GM23338 (cell line): ENCODE data around the gene CES5A. TPM values are rescaled to one million over a fixed set of nuclear protein-coding genes. Genes with fewer than 3 reads are reported as not detected.

Source experiments
- ATAC-seq: fragments of 200-7000 bp; cut with Tn5 transposase; 3 replicates; pipeline ENCODE4 v1.9.1; 2020
- DNase-seq: peaks from one replicate; pipeline ENCODE4 v3.0.0-alpha.2; 2015; ENCODE audit warnings: low spot score
- H2AFZ ChIP-seq: fragments of 200-600 bp; sonication (generic); 2 replicates; pipeline ENCODE4 v1.8.0; 2016; ENCODE audit warnings: antibody characterized with exemption, mild to moderate bottlenecking, moderate library complexity
- H3F3A ChIP-seq: fragments of 200-600 bp; sonication (generic); replicated peaks from 2 replicates; pipeline ENCODE4 v1.8.0; 2017; ENCODE audit warnings: antibody characterized with exemption, mixed run types, low read depth
- H3K27ac ChIP-seq: fragments of 200-600 bp; sonication (generic); 2 replicates; pipeline ENCODE4 v1.6.1; 2016; ENCODE audit warnings: low read depth
- H3K27me3 ChIP-seq: fragments of 200-600 bp; sonication (generic); 2 replicates; pipeline ENCODE4 v1.8.0; 2016; ENCODE audit warnings: mild to moderate bottlenecking, mixed run types, moderate library complexity; ENCODE audit not compliant: insufficient read depth
- H3K36me3 ChIP-seq: fragments of 200-600 bp; sonication (generic); 2 replicates; pipeline ENCODE4 v1.8.0; 2016; ENCODE audit warnings: mild to moderate bottlenecking; ENCODE audit not compliant: insufficient read depth
- H3K4me1 ChIP-seq: fragments of 200-600 bp; sonication (generic); 2 replicates; pipeline ENCODE4 v1.8.0; 2016; ENCODE audit warnings: mild to moderate bottlenecking, moderate library complexity; ENCODE audit not compliant: insufficient read depth
- H3K4me2 ChIP-seq: fragments of 200-600 bp; sonication (generic); 2 replicates; pipeline ENCODE4 v1.7.1; 2017; ENCODE audit warnings: mixed run types
- H3K4me3 ChIP-seq: fragments of 200-600 bp; sonication (generic); 2 replicates; pipeline ENCODE4 v1.6.1; 2016; ENCODE audit warnings: mixed run types
- H3K79me2 ChIP-seq: fragments of 200-600 bp; sonication (generic); replicated peaks from 2 replicates; pipeline ENCODE4 v1.8.0; 2017; ENCODE audit warnings: mild to moderate bottlenecking; ENCODE audit not compliant: insufficient read depth
- H3K9me2 ChIP-seq: fragments of 200-600 bp; sonication (generic); 2 replicates; pipeline ENCODE4 v1.8.0; 2017; ENCODE audit not compliant: insufficient read depth
- H4K20me1 ChIP-seq: fragments of 200-600 bp; sonication (generic); replicated peaks from 2 replicates; pipeline ENCODE4 v1.8.0; 2017; ENCODE audit warnings: mild to moderate bottlenecking; ENCODE audit not compliant: insufficient read depth
- H3K27ac Mint-ChIP-seq: 2 replicates; pipeline ENCODE4 v1.8.0; 2020; ENCODE audit warnings: inconsistent platforms, mild to moderate bottlenecking, moderate library complexity, mixed read lengths
- H3K27me3 Mint-ChIP-seq: 3 replicates; pipeline ENCODE4 v1.8.0; 2022; ENCODE audit warnings: low read depth, mild to moderate bottlenecking, moderate library complexity, mixed read lengths, inconsistent platforms; ENCODE audit not compliant: insufficient read depth, poor library complexity
- H3K36me3 Mint-ChIP-seq: 3 replicates; pipeline ENCODE4 v1.8.0; 2021; ENCODE audit warnings: low read depth, mild to moderate bottlenecking, inconsistent platforms, moderate library complexity, mixed read lengths
- H3K4me1 Mint-ChIP-seq: 3 replicates; pipeline ENCODE4 v1.8.0; 2020; ENCODE audit warnings: mild to moderate bottlenecking, inconsistent platforms, mixed read lengths
- H3K4me3 Mint-ChIP-seq: 3 replicates; pipeline ENCODE4 v1.8.0; 2021; ENCODE audit warnings: moderate library complexity, mild to moderate bottlenecking, inconsistent platforms, mixed read lengths
- H3K9me3 Mint-ChIP-seq: 3 replicates; pipeline ENCODE4 v1.8.0; 2020; ENCODE audit warnings: moderate library complexity, mild to moderate bottlenecking, inconsistent platforms, mixed read lengths
- CREB1 ChIP-seq: fragments of 250-450 bp; sonication (Bioruptor Pico); IDR thresholded peaks from 2 replicates; pipeline ENCODE4 v1.5.0; 2020; ENCODE audit warnings: low read depth, mild to moderate bottlenecking, moderate library complexity
- CTCF ChIP-seq, 2 experiments: fragments of 200-600 bp in 1 of 2; sonication (generic) in 1 of 2; conservative IDR thresholded peaks; 2 replicates each; pipeline versions ENCODE4 v1.5.1 to v1.6.1; 2016 to 2017; ENCODE audit warnings: antibody characterized with exemption in 2 of 2, low read depth in 2 of 2, mild to moderate bottlenecking in 2 of 2, moderate library complexity in 1 of 2
- ETS1 ChIP-seq: IDR thresholded peaks from 2 replicates; pipeline ENCODE4 v1.6.1; 2016; ENCODE audit warnings: antibody characterized with exemption
- EZH2 ChIP-seq: fragments of 200-600 bp; sonication (generic); IDR thresholded peaks from one replicate; pipeline ENCODE4 v1.8.0; 2017; ENCODE audit warnings: antibody characterized with exemption, mild to moderate bottlenecking, low read depth; ENCODE audit not compliant: unreplicated experiment
- EZH2phosphoT487 ChIP-seq: fragments of 200-600 bp; sonication (generic); IDR thresholded peaks from one replicate; pipeline ENCODE4 v1.8.1; 2018; ENCODE audit warnings: antibody characterized with exemption; ENCODE audit not compliant: unreplicated experiment
- JUNB ChIP-seq: IDR thresholded peaks from one replicate; pipeline ENCODE4 v1.6.1; 2016; ENCODE audit warnings: antibody characterized with exemption; ENCODE audit not compliant: unreplicated experiment
- NANOG ChIP-seq: IDR thresholded peaks from 2 replicates; pipeline ENCODE4 v1.6.1; 2016; ENCODE audit warnings: antibody characterized with exemption, borderline replicate concordance
- POLR2AphosphoS5 ChIP-seq: IDR thresholded peaks from 2 replicates; pipeline ENCODE4 v1.6.1; 2016; ENCODE audit warnings: antibody characterized with exemption, low read depth
- REST ChIP-seq: IDR thresholded peaks from one replicate; pipeline ENCODE4 v1.6.1; 2018; ENCODE audit warnings: antibody characterized with exemption; ENCODE audit not compliant: unreplicated experiment
- STAT1 ChIP-seq: IDR thresholded peaks from one replicate; pipeline ENCODE4 v1.6.1; 2016; ENCODE audit warnings: antibody characterized with exemption; ENCODE audit not compliant: unreplicated experiment
- ZNF114 ChIP-seq: fragments of 250-450 bp; sonication (Bioruptor Pico); IDR thresholded peaks from 2 replicates; pipeline ENCODE4 v1.5.0; 2020; ENCODE audit warnings: mild to moderate bottlenecking, moderate library complexity
- ZNF331 ChIP-seq: fragments of 250-450 bp; sonication (Bioruptor Pico); IDR thresholded peaks from 2 replicates; pipeline ENCODE4 v1.5.0; 2020; ENCODE audit warnings: low read depth, mild to moderate bottlenecking, moderate library complexity
- ZNF462 ChIP-seq: fragments of 250-450 bp; sonication (Bioruptor Pico); IDR thresholded peaks from 2 replicates; pipeline ENCODE4 v1.5.0; 2020; ENCODE audit warnings: mild to moderate bottlenecking, moderate library complexity
- polyA plus RNA-seq: library from polyadenylated mRNA; unstranded; fragments of >200 nt; fragmentation: Nextera tagmentation; extraction: Ambion mirVana; gene quantifications from 2 replicates; pipeline ENCODE4 v1.2.1, GENCODE V29; 2016
- total RNA-seq: library from RNA; depleted of rRNA; stranded (reverse); fragments of >200 nt; shearing (Covaris generic); gene quantifications from 2 replicates; pipeline ENCODE4 v1.2.3, GENCODE V29; 2014

Gene CES5A
- total and polyA plus RNA-seq, 2 experiments from 2014 or later: not detected

- Histone ChIP-seq H3K4me2 (no peak overlapping the region), H2AFZ (no peak overlapping the region), H3K27me3 (no peaks in the 10 kb centered on the region), H3K27ac (no peak overlapping the region), H3K4me1 (no peaks in the 10 kb centered on the region), H3K9me2 (peaks cover 7% of the 10 kb centered on the region; the same call in 1 of the 2 replicates), H4K20me1 (no peaks in the 10 kb centered on the region), H3K36me3 (no peaks in the 10 kb centered on the region), H3K79me2 (no peaks in the 10 kb centered on the region), H3F3A (no peaks in the 10 kb centered on the region), H3K4me3 (no peak overlapping the region)
- Mint-ChIP-seq H3K27me3 (no peaks in the 10 kb centered on the region), H3K4me1 (peaks cover 17% of the 10 kb centered on the region), H3K4me3 (no peak overlapping the region), H3K27ac (no peak overlapping the region), H3K9me3 (no peaks in the 10 kb centered on the region), H3K36me3 (no peaks in the 10 kb centered on the region)
- DNase-seq (no peak), ATAC-seq (no peak)
- TF ChIP-seq REST: no peak
- no peak for TF ChIP-seq ETS1
- TF ChIP-seq NANOG: no peak
- TF ChIP-seq EZH2phosphoT487: no peak
- no peak for TF ChIP-seq ZNF114 (CRISPR knock-in tag)
- TF ChIP-seq CREB1 (CRISPR knock-in tag): no peak
- no peak for TF ChIP-seq ZNF331 (CRISPR knock-in tag)
- TF ChIP-seq STAT1: no peak
- no peak for TF ChIP-seq JUNB
- TF ChIP-seq ZNF462 (CRISPR knock-in tag): no peak
- no peak for TF ChIP-seq CTCF (conservative IDR thresholded peaks at IDR 0.05; ENCODE audit: low read depth in 2 of 2)
- no peak for TF ChIP-seq POLR2AphosphoS5
- TF ChIP-seq EZH2: no peak
Observed at GRCh38 chr16:55917373-55918160, 42.4 kb upstream of the CES5A start.
